Right renal pelvis (tissue), 4 donors: Measurements from ENCODE around the gene ACSM4. TPM values are rescaled to one million over a fixed set of nuclear protein-coding genes. Genes with fewer than 3 reads are reported as not detected.
"Not testable (repeated sequence)": the region's sequence is repeated elsewhere in the genome, so short reads cannot be mapped to it uniquely, and the experiment has no call there.

Experiments used
- DNase-seq, 4 donors: peaks; one replicate each; pipeline ENCODE4 v3.0.0-alpha.2; 2013; ENCODE audit warnings: low read depth in 4 of 4, low spot score in 3 of 4, missing footprints in 1 of 4
- polyA plus RNA-seq, 4 donors: library from polyadenylated mRNA; unstranded; fragments of 120-200 nt; gene quantifications; one replicate each; pipeline ENCODE4 v1.2.1, GENCODE V29; 2013; ENCODE audit not compliant: insufficient read length in 4 of 4

Gene ACSM4
- polyA plus RNA-seq, 4 donors: 0.04 TPM; not detected in 3

GRCh38 chr12:7327918-7328317 is 24.0 kb downstream of the ACSM4 start:
- no peak for DNase-seq

GRCh38 chr12:7337790-7338189 is 33.9 kb downstream of the ACSM4 start:
- DNase-seq: not testable (repeated sequence)

GRCh38 chr12:7339675-7340074 is 35.8 kb downstream of the ACSM4 start:
- DNase-seq: no peak

- DNase-seq: no peak
Measured at GRCh38 chr12:7344833-7345606, 41.1 kb downstream of the ACSM4 start.

- DNase-seq: no peak
Measured at GRCh38 chr12:7346551-7347225, 42.8 kb downstream of the ACSM4 start.

GRCh38 chr12:7349418-7349817 is 45.5 kb downstream of the ACSM4 start:
- no peak for DNase-seq

GRCh38 chr12:7351177-7351576 is 47.3 kb downstream of the ACSM4 start:
- no peak for DNase-seq

- DNase-seq: no peak
Measured at GRCh38 chr12:7352661-7353060, 48.8 kb downstream of the ACSM4 start.

GRCh38 chr12:7354529-7354928 is 50.7 kb downstream of the ACSM4 start:
- DNase-seq: no peak

- no peak for DNase-seq
Measured at GRCh38 chr12:7361265-7361664, 57.4 kb downstream of the ACSM4 start.

- no peak for DNase-seq
Measured at GRCh38 chr12:7362734-7363133, 58.9 kb downstream of the ACSM4 start.

GRCh38 chr12:7369274-7369729 is 65.4 kb downstream of the ACSM4 start:
- DNase-seq: no peak

- DNase-seq: no peak
Measured at GRCh38 chr12:7373226-7373625, 69.4 kb downstream of the ACSM4 start.

GRCh38 chr12:7374423-7375144 is 70.7 kb downstream of the ACSM4 start:
- DNase-seq: peak in 1 of 4 donors; percentile 2

- no peak for DNase-seq
Measured at GRCh38 chr12:7375145-7375543, 71.3 kb downstream of the ACSM4 start.

- no peak for DNase-seq
Measured at GRCh38 chr12:7376196-7376595, 72.3 kb downstream of the ACSM4 start.

Other genes starting within 250 kb of the ACSM4 start
- gene C1S, start 243.4 kb upstream of the ACSM4 start, polyA plus RNA-seq: 10 to 100 TPM; 51.5 to 63.3 (median 56.3) TPM
- gene C1R, start 211.6 kb upstream of the ACSM4 start, polyA plus RNA-seq: 10 to 100 TPM; 43.6 to 54.4 (median 52.2) TPM
- gene C1RL, start 194.9 kb upstream of the ACSM4 start, polyA plus RNA-seq: 10 to 100 TPM; 29.4 to 33.5 (median 32.1) TPM
- gene RBP5, start 175.2 kb upstream of the ACSM4 start, polyA plus RNA-seq: 10 to 100 TPM; 46.5 to 54.0 (median 51.6) TPM
- 10 to 100 TPM; 80.8 to 88.7 (median 85.7) TPM for gene CLSTN3, start 173.7 kb upstream of the ACSM4 start, polyA plus RNA-seq
- 10 to 100 TPM; 45.0 to 53.2 (median 49.1) TPM for gene PEX5, start 114.4 kb upstream of the ACSM4 start, polyA plus RNA-seq
- gene CD163L1, start 140.1 kb downstream of the ACSM4 start, polyA plus RNA-seq: 1 to 10 TPM; 1.2 to 3.7 (median 1.9) TPM
- gene CD163, start 199.7 kb downstream of the ACSM4 start, polyA plus RNA-seq: 10 to 100 TPM in 1 of 4 donors, 1 to 10 TPM in 3; 7.7 to 11.4 (median 8.8) TPM